Natural killer cell treated with Interleukin-12 subunit alpha and Interleukin-12 subunit beta and Interleukin-15 and Interleukin-18, amount 100 ng/mL, for 72 hours (primary cell): ENCODE data around the gene FEZF2. TPM values are rescaled to one million over a fixed set of nuclear protein-coding genes. Genes with fewer than 3 reads are reported as not detected.

Source experiments
- ATAC-seq, 2 donors: fragments of 150-1000 bp; cut with Tn5 transposase in 1 of 2; sonication (Bioruptor Pico), chemical (Tn5 transposase) in 1 of 2; 2 replicates each; pipeline ENCODE4 v1.10.0; 2021
- DNase-seq: peaks from one replicate; pipeline ENCODE4 v3.0.0; 2022; ENCODE audit warnings: low spot score
- H3K27ac Mint-ChIP-seq, 2 donors: 1 replicate in 1 of 2; 2 replicates in 1 of 2; pipeline ENCODE4 v1.8.0; 2022; ENCODE audit warnings: mixed read lengths in 2 of 2, mild to moderate bottlenecking in 1 of 2, moderate library complexity in 1 of 2
- H3K27me3 Mint-ChIP-seq, 2 donors: 1 replicate in 1 of 2; 2 replicates in 1 of 2; pipeline ENCODE4 v1.8.0; 2022; ENCODE audit warnings: mixed read lengths in 2 of 2
- H3K36me3 Mint-ChIP-seq: one replicate; pipeline ENCODE4 v1.8.0; 2022; ENCODE audit warnings: mixed read lengths
- H3K4me1 Mint-ChIP-seq, 2 donors: 1 replicate in 1 of 2; 2 replicates in 1 of 2; pipeline ENCODE4 v1.8.0; 2022; ENCODE audit warnings: low read depth in 2 of 2, mixed read lengths in 2 of 2, mild to moderate bottlenecking in 1 of 2
- H3K4me3 Mint-ChIP-seq: one replicate; pipeline ENCODE4 v1.8.0; 2022; ENCODE audit warnings: mixed read lengths
- H3K9me3 Mint-ChIP-seq: 2 replicates; pipeline ENCODE4 v1.8.0; 2022; ENCODE audit warnings: mixed read lengths
- total RNA-seq, 2 donors: library from RNA; stranded (reverse); gene quantifications; one replicate each; pipeline ENCODE4 v1.2.3, GENCODE V29; 2022

Gene FEZF2
- total RNA-seq = not detected

- H3K4me3 Mint-ChIP-seq = no peak within 1 kb of the TSS
- ATAC-seq = no peak
- H3K9me3 Mint-ChIP-seq = peaks cover 4% of the 10 kb centered on the region
- H3K36me3 Mint-ChIP-seq = peaks cover 7% of the 10 kb centered on the region
- peaks cover 46 to 56% of the 10 kb centered on the region in 2 donors for H3K27me3 Mint-ChIP-seq
- H3K4me1 Mint-ChIP-seq = peaks cover 0 to 2% of the 10 kb centered on the region in 2 donors
- no peak for DNase-seq
- H3K27ac Mint-ChIP-seq = no peak within 1 kb of the TSS
Observed at GRCh38 chr3:62373215-62373614, at the start of gene FEZF2. FEZF2 (minus strand) TSS chr3:62373550; CDS start chr3:62372868, 682 bp downstream.

- ATAC-seq (no peak), DNase-seq (no peak)
- Mint-ChIP-seq H3K4me1 (no peaks in the 10 kb centered on the region), H3K27me3 (no peaks in the 10 kb centered on the region), H3K27ac (no peak overlapping the region), H3K9me3 (no peaks in the 10 kb centered on the region), H3K36me3 (no peaks in the 10 kb centered on the region), H3K4me3 (no peak overlapping the region)
Observed at GRCh38 chr3:62421207-62421606, 47.9 kb upstream of the FEZF2 start.

GRCh38 chr3:62416144-62416543 is 42.8 kb upstream of the FEZF2 start:
- DNase-seq (no peak), ATAC-seq (no peak)
- Mint-ChIP-seq H3K4me1 (no peaks in the 10 kb centered on the region), H3K9me3 (peaks cover 4% of the 10 kb centered on the region), H3K36me3 (no peaks in the 10 kb centered on the region), H3K27me3 (no peaks in the 10 kb centered on the region), H3K4me3 (no peak overlapping the region), H3K27ac (no peak overlapping the region)

GRCh38 chr3:62415312-62415801 is 42.0 kb upstream of the FEZF2 start:
- DNase-seq = no peak
- H3K4me3 Mint-ChIP-seq = no peak overlapping the region
- peaks cover 4% of the 10 kb centered on the region for H3K9me3 Mint-ChIP-seq
- no peak overlapping the region for H3K27ac Mint-ChIP-seq
- ATAC-seq = no peak
- no peaks in the 10 kb centered on the region for H3K36me3 Mint-ChIP-seq
- no peaks in the 10 kb centered on the region for H3K4me1 Mint-ChIP-seq
- H3K27me3 Mint-ChIP-seq = no peaks in the 10 kb centered on the region

- H3K4me1 Mint-ChIP-seq = no peaks in the 10 kb centered on the region
- no peaks in the 10 kb centered on the region for H3K36me3 Mint-ChIP-seq
- H3K9me3 Mint-ChIP-seq = peaks cover 4% of the 10 kb centered on the region
- H3K27me3 Mint-ChIP-seq = no peaks in the 10 kb centered on the region
- no peak overlapping the region for H3K27ac Mint-ChIP-seq
- DNase-seq (no peak), ATAC-seq (no peak)
- no peak overlapping the region for H3K4me3 Mint-ChIP-seq
Observed at GRCh38 chr3:62414786-62415185, 41.4 kb upstream of the FEZF2 start.

GRCh38 chr3:62413687-62414086 is 40.3 kb upstream of the FEZF2 start:
- Mint-ChIP-seq H3K9me3 (peaks cover 4% of the 10 kb centered on the region), H3K4me1 (no peaks in the 10 kb centered on the region), H3K4me3 (no peak overlapping the region), H3K27ac (no peak overlapping the region), H3K27me3 (no peaks in the 10 kb centered on the region), H3K36me3 (no peaks in the 10 kb centered on the region)
- ATAC-seq (no peak), DNase-seq (no peak)

- no peak for DNase-seq
- no peaks in the 10 kb centered on the region for H3K36me3 Mint-ChIP-seq
Observed at GRCh38 chr3:62406945-62407344, 33.6 kb upstream of the FEZF2 start.

GRCh38 chr3:62405566-62405965 is 32.2 kb upstream of the FEZF2 start:
- ATAC-seq (no peak), DNase-seq (no peak)
- H3K36me3 Mint-ChIP-seq = no peaks in the 10 kb centered on the region
- H3K9me3 Mint-ChIP-seq = no peaks in the 10 kb centered on the region
- no peak overlapping the region for H3K27ac Mint-ChIP-seq
- no peaks in the 10 kb centered on the region for H3K4me1 Mint-ChIP-seq
- no peaks in the 10 kb centered on the region for H3K27me3 Mint-ChIP-seq
- no peak overlapping the region for H3K4me3 Mint-ChIP-seq

More at GRCh38 chr3:62406945-62407344, 33.6 kb upstream of the FEZF2 start:
- H3K4me3 Mint-ChIP-seq = no peak overlapping the region
- no peaks in the 10 kb centered on the region for H3K9me3 Mint-ChIP-seq
- H3K4me1 Mint-ChIP-seq = no peaks in the 10 kb centered on the region
- H3K27ac Mint-ChIP-seq = no peak overlapping the region
- no peaks in the 10 kb centered on the region for H3K27me3 Mint-ChIP-seq
- ATAC-seq = no peak

GRCh38 chr3:62405135-62405534 is 31.8 kb upstream of the FEZF2 start:
- Mint-ChIP-seq H3K27ac (no peak overlapping the region), H3K4me3 (no peak overlapping the region), H3K36me3 (no peaks in the 10 kb centered on the region), H3K4me1 (no peaks in the 10 kb centered on the region), H3K27me3 (no peaks in the 10 kb centered on the region), H3K9me3 (no peaks in the 10 kb centered on the region)
- no peak for ATAC-seq
- no peak for DNase-seq

GRCh38 chr3:62404321-62404720 is 31.0 kb upstream of the FEZF2 start:
- Mint-ChIP-seq H3K9me3 (no peaks in the 10 kb centered on the region), H3K27me3 (no peaks in the 10 kb centered on the region), H3K36me3 (no peaks in the 10 kb centered on the region), H3K27ac (no peak overlapping the region), H3K4me1 (no peaks in the 10 kb centered on the region), H3K4me3 (no peak overlapping the region)
- DNase-seq = no peak
- no peak for ATAC-seq

GRCh38 chr3:62403765-62404164 is 30.4 kb upstream of the FEZF2 start:
- Mint-ChIP-seq H3K27ac (no peak overlapping the region), H3K27me3 (no peaks in the 10 kb centered on the region), H3K4me3 (no peak overlapping the region), H3K9me3 (no peaks in the 10 kb centered on the region), H3K4me1 (no peaks in the 10 kb centered on the region), H3K36me3 (no peaks in the 10 kb centered on the region)
- DNase-seq (no peak), ATAC-seq (no peak)

GRCh38 chr3:62392626-62393292 is 19.4 kb upstream of the FEZF2 start:
- Mint-ChIP-seq H3K27me3 (no peaks in the 10 kb centered on the region), H3K4me1 (no peaks in the 10 kb centered on the region), H3K27ac (no peak overlapping the region), H3K36me3 (no peaks in the 10 kb centered on the region), H3K9me3 (peaks cover 15% of the 10 kb centered on the region), H3K4me3 (no peak overlapping the region)
- no peak for ATAC-seq
- no peak for DNase-seq

- no peaks in the 10 kb centered on the region for H3K4me1 Mint-ChIP-seq
- H3K27me3 Mint-ChIP-seq = peaks cover 0 to 2% of the 10 kb centered on the region in 2 donors
- no peaks in the 10 kb centered on the region for H3K36me3 Mint-ChIP-seq
Observed at GRCh38 chr3:62387251-62387650, 13.9 kb upstream of the FEZF2 start.

GRCh38 chr3:62379321-62379798 is 6.0 kb upstream of the FEZF2 start:
- Mint-ChIP-seq H3K4me3 (no peak overlapping the region), H3K36me3 (peaks cover 7% of the 10 kb centered on the region), H3K4me1 (no peaks in the 10 kb centered on the region), H3K9me3 (peaks cover 6% of the 10 kb centered on the region), H3K27me3 (peaks cover 25 to 49% of the 10 kb centered on the region in 2 donors), H3K27ac (no peak overlapping the region)
- no peak for ATAC-seq
- DNase-seq = no peak

More at GRCh38 chr3:62387251-62387650, 13.9 kb upstream of the FEZF2 start:
- Mint-ChIP-seq H3K27ac (no peak overlapping the region), H3K4me3 (no peak overlapping the region), H3K9me3 (peaks cover 11% of the 10 kb centered on the region)
- DNase-seq (no peak), ATAC-seq (no peak)

- ATAC-seq (no peak), DNase-seq (no peak)
- no peaks in the 10 kb centered on the region for H3K4me1 Mint-ChIP-seq
- H3K36me3 Mint-ChIP-seq = peaks cover 7% of the 10 kb centered on the region
- peaks cover 6% of the 10 kb centered on the region for H3K9me3 Mint-ChIP-seq
- no peak overlapping the region for H3K4me3 Mint-ChIP-seq
- no peak overlapping the region for H3K27ac Mint-ChIP-seq
- H3K27me3 Mint-ChIP-seq = peaks cover 30 to 53% of the 10 kb centered on the region in 2 donors
Observed at GRCh38 chr3:62378921-62379320, 5.6 kb upstream of the FEZF2 start.
